ENCODE results near the gene PRKCA.

The PRKCA gene

GRCh38 chr17:66727634-66728570 is 425.5 kb downstream of the PRKCA start:
- peak; percentile 76 for DNase-seq

DNA sequence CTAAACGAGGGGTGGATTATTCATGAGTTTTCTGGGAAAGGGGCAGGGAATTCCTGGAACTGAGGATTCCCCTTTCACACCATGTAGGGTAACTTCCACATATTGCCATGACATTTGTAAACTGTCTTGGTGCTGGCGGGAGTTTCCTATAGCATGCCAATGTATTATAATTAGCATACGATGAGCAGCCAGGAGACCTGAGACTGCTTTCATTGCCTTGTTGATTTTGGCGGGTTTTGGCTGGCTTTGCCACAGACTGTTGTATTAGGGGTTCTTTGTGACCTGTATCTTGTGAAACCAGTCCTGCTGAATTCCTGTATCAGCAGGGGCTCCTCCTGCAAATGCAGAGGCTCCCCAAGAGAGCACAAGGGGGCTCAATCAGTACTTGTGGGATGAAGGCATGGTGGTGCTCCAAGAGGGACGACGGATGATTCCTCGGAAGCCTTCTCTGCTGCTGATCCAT is 428.1 kb downstream of the PRKCA start:
- no peak for DNase-seq

- DNase-seq = no peak
Observed at GRCh38 chr17:66733759-66734158, 431.3 kb downstream of the PRKCA start.

GRCh38 chr17:66734186-66734943 is 432.0 kb downstream of the PRKCA start:
- DNase-seq = no peak

DNA sequence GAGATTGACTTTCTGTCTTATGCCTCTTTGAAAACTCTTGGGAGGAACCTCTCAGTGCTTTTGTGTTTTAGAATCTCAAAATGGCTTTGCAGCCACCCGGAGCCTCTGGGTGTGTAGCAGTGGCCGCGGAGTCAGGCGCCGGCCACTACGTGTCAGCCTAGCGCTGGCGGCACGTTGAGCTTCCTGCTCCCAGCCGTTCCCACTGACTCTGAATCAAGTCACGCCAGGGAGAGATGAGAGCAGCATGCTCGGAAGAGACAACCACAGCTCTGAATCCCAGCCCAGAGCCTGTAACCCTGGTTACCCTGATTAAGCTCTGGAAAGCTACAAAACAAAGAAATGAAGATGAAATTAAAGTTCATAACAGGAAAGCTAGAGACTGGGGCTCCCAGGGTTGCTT is 435.1 kb downstream of the PRKCA start:
- DNase-seq = no peak

GRCh38 chr17:66738301-66738700 is 435.9 kb downstream of the PRKCA start:
- DNase-seq = no peak

- DNase-seq = no peak
Observed at GRCh38 chr17:66739553-66739952, 437.1 kb downstream of the PRKCA start.

- no peak for DNase-seq
Observed at GRCh38 chr17:66740226-66740625, 437.8 kb downstream of the PRKCA start.

GRCh38 chr17:66743511-66743910 is 441.1 kb downstream of the PRKCA start:
- no peak for DNase-seq

- DNase-seq = no peak
Observed at GRCh38 chr17:66746736-66747135, 444.3 kb downstream of the PRKCA start.

DNA sequence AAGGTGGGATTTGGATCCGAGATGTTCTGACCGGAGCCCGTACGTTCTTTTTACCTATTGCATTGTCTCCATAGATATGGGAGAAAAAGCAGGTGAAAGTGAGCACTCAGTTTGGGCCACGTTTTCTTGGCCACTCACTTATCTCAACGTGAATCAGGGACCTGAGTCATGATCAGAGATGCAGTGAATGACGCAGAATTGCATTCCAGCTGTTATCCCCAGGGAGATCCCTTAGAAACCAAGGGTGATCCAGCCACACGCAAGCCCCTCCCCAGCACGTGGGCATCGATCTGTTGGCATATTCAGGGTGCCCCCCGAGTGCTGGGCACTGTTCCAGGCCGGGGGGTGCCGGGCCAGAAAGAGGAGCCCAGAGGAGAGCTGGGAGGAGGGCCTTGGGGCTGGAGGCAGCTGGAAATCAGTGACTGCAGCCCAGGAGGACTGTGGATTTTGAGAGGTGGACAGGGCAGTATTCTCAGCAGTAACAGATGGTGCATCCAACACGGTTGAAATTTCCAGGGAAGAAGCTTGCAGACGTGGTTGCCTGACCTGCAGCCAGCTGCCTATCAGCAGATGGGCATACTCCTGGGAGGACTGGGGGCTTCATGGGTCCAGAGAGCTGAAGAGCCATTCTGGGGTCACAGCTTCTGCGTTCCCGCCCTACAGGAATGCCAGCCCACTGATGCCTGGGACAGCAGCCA is 445.3 kb downstream of the PRKCA start:
- DNase-seq = no peak

- DNase-seq = no peak
Observed at GRCh38 chr17:66748578-66748977, 446.2 kb downstream of the PRKCA start.

- no peak for DNase-seq
Observed at GRCh38 chr17:66749217-66749832, 446.9 kb downstream of the PRKCA start.

- DNase-seq = no peak
Observed at GRCh38 chr17:66750116-66750515, 447.7 kb downstream of the PRKCA start.

- DNase-seq = no peak
Observed at GRCh38 chr17:66750781-66751543, 448.5 kb downstream of the PRKCA start.

GRCh38 chr17:66751771-66752170 is 449.4 kb downstream of the PRKCA start:
- no peak for DNase-seq

GRCh38 chr17:66752411-66752810 is 450.0 kb downstream of the PRKCA start:
- DNase-seq = no peak

- DNase-seq = no peak
Observed at GRCh38 chr17:66753126-66753920, 450.9 kb downstream of the PRKCA start.

DNA sequence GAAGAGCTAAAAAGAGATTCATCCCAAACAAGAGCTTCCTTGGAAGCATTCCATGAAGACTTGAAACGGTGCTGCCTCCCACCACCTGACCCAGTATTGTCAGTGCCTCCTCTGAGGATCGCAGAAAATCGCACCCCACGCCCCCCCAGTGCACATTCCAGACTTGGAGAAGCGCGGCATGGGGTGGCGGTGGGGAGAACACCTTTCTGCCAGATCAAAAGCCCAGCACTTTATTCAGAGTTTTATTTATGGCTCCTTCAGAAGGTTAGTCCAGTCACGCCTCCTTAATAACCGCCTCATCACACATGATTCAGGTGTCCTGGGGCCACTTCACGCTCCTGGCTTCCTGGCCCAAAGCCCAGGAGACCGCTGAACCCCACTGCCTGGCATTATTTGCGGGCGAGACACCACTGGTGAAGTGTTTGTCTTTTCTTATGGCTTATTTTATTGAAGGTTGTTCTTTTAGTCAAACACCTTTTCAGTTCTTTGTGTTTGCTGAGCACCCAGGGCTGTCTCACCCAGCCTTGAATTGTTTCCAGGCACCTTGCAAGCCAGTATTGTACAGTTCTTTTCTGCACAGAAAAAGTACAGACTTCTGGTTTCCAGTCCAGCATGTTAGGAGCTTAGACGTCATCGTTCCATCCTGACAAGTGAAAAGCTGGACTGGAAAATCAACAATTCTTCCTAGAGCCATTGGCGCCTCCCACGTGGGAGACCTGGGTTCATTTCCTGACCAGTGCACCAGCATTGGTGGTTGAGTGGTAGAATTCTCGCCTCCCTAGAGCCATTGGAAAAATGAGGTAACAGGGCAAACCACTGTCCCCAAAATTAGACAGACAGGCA is 452.9 kb downstream of the PRKCA start:
- peak; percentile 90 for DNase-seq

DNA sequence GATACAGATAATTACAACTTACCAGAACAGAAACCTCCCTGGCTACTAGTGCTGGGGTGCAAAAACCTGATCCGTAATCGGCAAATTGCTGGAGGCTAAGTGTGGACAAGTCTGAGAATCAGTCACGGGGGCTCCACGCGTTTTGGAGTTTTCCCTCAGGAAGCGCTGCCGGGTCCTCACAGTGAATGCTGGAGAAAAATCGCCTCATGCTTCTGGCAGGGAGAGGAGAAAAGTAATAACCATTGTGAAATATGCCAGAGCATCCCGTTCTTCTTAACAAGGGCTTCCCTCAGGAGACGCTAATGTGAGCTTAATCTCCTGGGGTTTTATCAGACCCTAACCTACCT is 453.5 kb downstream of the PRKCA start:
- DNase-seq = no peak
